NOMO-1 treated with DMSO at 0.1 percent for 48 hours (cell line): Measurements from ENCODE around the gene POLR1F.

ENCODE experiments used
- DNase-seq: peaks from one replicate; lab custom pipeline; 2025; ENCODE audit not compliant: unreplicated experiment; lab: John Stamatoyannopoulos, UW

Gene POLR1F

GRCh38 chr7:19675816-19676215 is 33.0 kb downstream of the POLR1F start:
- no peak for DNase-seq

GRCh38 chr7:19674266-19674960 is 34.4 kb downstream of the POLR1F start:
- no peak for DNase-seq

GRCh38 chr7:19670806-19671205 is 38.0 kb downstream of the POLR1F start:
- DNase-seq, result no peak

- DNase-seq, result peak; percentile 40
Measured at GRCh38 chr7:19665399-19666008, 43.3 kb downstream of the POLR1F start.

GRCh38 chr7:19663816-19664462 is 44.9 kb downstream of the POLR1F start:
- peak; percentile 78 for DNase-seq

GRCh38 chr7:19648791-19649190 is 60.0 kb downstream of the POLR1F start:
- no peak for DNase-seq
